ENCODE results near the gene SMAD2.

- no peak for TF ChIP-seq CTCF (IDR thresholded peaks at IDR 0.05)
- no peak for TF ChIP-seq POLR2A (IDR thresholded peaks at IDR 0.05)
Observed at GRCh38 chr18:47936952-47937351, 6.5 kb upstream of the SMAD2 start.
